Endothelial cell (in vitro differentiated cells): ENCODE results near the gene TPPP3. TPM values are rescaled to one million over a fixed set of nuclear protein-coding genes. Genes with fewer than 3 reads are reported as not detected.

ENCODE experiments used
- DNase-seq: peaks from one replicate; pipeline ENCODE4 v3.0.0; 2021; ENCODE audit warnings: low spot score
- H3K27ac Mint-ChIP-seq: one replicate; pipeline ENCODE4 v1.8.0; 2021; ENCODE audit warnings: mixed read lengths, inconsistent platforms; ENCODE audit not compliant: unreplicated experiment
- H3K27me3 Mint-ChIP-seq: one replicate; pipeline ENCODE4 v1.8.0; 2021; ENCODE audit warnings: mild to moderate bottlenecking, moderate library complexity, mixed read lengths, inconsistent platforms; ENCODE audit not compliant: unreplicated experiment
- H3K36me3 Mint-ChIP-seq: one replicate; pipeline ENCODE4 v1.8.0; 2021; ENCODE audit warnings: mild to moderate bottlenecking, low read depth, mixed read lengths, inconsistent platforms; ENCODE audit not compliant: unreplicated experiment
- H3K4me1 Mint-ChIP-seq: one replicate; pipeline ENCODE4 v1.8.0; 2021; ENCODE audit warnings: mild to moderate bottlenecking, mixed read lengths, inconsistent platforms; ENCODE audit not compliant: unreplicated experiment
- H3K4me3 Mint-ChIP-seq: one replicate; pipeline ENCODE4 v1.8.0; 2021; ENCODE audit warnings: mild to moderate bottlenecking, mixed read lengths, inconsistent platforms; ENCODE audit not compliant: unreplicated experiment
- H3K9me3 Mint-ChIP-seq: one replicate; pipeline ENCODE4 v1.8.0; 2021; ENCODE audit warnings: mixed read lengths, inconsistent platforms; ENCODE audit not compliant: unreplicated experiment
- total RNA-seq: library from RNA; stranded (reverse); fragmentation: NEBNext Ultra II Directional; extraction: Animal tissue kit (Norgen Biotek cat#: 25700); gene quantifications from one replicate; pipeline ENCODE4 v1.2.1, GENCODE V29; 2021; ENCODE audit not compliant: unreplicated experiment
- TF ChIP-seq, protein P1 (sequence below): fragments of 200-600 bp; sonication (generic); IDR thresholded peaks from one replicate; pipeline ENCODE4 v1.5.0; 2021; ENCODE audit warnings: antibody characterized with exemption; ENCODE audit not compliant: unreplicated experiment

Gene TPPP3
- total RNA-seq, 1 donor from 2014 or later: 1.1 TPM

DNA sequence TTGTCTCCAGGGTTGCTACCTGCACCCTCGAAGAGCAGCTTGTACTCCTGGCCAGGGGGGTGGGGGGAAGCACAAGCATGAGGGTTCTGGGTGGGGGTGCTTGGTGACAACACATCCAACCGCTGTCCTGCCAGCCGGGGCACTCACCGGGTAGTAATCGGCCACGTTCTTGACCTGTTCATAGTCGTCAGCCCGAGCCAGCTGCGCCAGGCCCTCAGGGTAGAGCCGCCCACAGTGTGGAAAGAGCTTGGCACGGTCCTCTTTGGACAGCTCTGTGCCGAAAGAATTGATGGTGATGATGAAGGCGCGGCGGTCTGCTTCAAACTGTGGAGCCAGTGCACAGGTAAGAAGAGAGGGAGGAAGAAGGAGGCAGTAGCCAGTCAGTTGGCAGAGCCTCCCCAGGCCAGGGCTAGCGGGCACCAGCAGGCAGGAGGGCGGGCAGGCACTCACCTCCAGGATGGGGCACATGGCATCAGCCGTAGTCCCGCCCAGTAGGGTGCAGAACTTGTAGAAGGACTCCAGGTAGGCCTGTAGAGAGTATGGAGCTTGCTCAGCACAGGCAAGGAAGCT lies 45.6 kb upstream of the TPPP3 start:
- Mint-ChIP-seq H3K9me3 (no peaks in the 10 kb centered on the region), H3K4me1 (peaks cover 7% of the 10 kb centered on the region), H3K27ac (no peak overlapping the region), H3K27me3 (peaks cover 20% of the 10 kb centered on the region), H3K4me3 (peak overlapping the region; percentile 59), H3K36me3 (peaks cover 27% of the 10 kb centered on the region)
- TF ChIP-seq, protein P1, sequence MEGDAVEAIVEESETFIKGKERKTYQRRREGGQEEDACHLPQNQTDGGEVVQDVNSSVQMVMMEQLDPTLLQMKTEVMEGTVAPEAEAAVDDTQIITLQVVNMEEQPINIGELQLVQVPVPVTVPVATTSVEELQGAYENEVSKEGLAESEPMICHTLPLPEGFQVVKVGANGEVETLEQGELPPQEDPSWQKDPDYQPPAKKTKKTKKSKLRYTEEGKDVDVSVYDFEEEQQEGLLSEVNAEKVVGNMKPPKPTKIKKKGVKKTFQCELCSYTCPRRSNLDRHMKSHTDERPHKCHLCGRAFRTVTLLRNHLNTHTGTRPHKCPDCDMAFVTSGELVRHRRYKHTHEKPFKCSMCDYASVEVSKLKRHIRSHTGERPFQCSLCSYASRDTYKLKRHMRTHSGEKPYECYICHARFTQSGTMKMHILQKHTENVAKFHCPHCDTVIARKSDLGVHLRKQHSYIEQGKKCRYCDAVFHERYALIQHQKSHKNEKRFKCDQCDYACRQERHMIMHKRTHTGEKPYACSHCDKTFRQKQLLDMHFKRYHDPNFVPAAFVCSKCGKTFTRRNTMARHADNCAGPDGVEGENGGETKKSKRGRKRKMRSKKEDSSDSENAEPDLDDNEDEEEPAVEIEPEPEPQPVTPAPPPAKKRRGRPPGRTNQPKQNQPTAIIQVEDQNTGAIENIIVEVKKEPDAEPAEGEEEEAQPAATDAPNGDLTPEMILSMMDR: no peak
- no peak for DNase-seq

DNA sequence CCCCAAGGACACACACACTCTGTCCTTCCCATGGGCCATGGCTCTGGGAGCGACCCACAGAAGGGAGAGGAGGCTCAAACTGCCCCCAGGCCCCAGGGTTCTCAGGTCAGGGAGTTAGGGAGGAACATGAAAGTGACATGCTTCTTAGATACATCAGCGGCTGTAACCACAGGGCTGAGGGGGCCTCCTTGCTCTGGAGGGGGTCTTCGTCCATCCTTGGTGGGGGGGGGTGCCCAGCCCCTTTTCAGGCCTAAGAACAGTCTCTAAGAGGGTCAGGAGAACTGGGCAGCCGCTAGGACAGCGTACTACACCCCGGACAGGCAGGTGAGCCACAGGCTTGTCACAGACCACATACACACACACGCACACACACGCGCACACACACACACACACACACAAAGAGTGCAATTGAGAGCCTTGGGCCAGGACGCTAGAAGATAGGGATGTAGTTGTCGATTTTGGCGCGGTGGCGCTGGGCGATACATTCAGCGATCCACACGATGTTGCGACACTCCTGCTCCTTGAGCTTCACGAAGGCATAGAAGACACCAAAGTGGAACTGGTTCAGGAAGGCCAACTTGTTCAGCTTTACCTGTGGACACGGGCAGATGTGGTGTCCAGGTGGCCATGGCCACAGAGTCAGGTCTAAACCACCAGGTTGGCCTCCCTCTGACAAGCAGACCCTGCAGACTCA lies 44.9 kb upstream of the TPPP3 start:
- Mint-ChIP-seq H3K4me1 (peaks cover 9% of the 10 kb centered on the region), H3K27me3 (peaks cover 23% of the 10 kb centered on the region), H3K27ac (peak overlapping the region; percentile 24), H3K36me3 (peaks cover 27% of the 10 kb centered on the region), H3K9me3 (no peaks in the 10 kb centered on the region), H3K4me3 (peak overlapping the region; percentile 59)
- TF ChIP-seq, protein P1: no peak
- no peak for DNase-seq

DNA sequence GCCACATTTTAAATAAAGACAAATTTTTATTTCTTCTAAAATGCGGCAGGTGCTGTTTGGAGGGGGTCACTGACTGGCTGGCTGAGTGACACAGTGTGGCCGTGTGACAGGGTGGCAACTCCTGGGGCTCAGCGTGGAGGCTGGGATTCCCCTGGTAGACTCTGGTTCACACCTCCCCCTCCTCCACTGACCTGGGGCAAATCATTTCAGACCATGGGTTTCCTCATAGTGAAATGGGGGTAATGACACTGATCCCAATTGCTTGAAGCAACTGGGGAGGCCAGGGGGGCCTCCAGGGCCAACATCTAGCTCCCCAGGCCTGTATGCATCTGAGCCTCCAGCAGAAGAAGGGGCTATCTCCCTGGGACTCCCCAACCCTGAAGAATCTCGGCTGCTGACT lies 44.2 kb upstream of the TPPP3 start:
- DNase-seq: no peak
- TF ChIP-seq, protein P1: no peak
- H3K9me3 Mint-ChIP-seq: no peaks in the 10 kb centered on the region

DNA sequence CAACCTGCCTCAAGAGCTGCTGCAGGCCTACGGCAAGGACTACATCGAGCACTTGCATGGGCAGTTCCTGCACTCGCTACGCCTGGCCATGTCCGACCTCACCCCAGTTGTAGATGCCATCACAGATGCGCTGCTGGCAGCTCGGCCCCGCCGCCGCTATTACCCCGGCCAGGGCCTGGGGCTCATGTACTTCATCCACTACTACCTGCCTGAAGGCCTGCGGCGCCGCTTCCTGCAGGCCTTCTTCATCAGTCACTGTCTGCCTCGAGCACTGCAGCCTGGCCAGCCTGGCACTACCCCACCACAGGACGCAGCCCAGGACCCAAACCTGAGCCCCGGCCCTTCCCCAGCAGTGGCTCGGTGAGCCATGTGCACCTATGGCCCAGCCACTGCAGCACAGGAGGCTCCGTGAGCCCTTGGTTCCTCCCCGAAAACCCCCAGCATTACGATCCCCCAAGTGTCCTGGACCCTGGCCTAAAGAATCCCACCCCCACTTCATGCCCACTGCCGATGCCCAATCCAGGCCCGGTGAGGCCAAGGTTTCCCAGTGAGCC lies 43.4 kb upstream of the TPPP3 start:
- H3K27ac Mint-ChIP-seq: no peak overlapping the region
- peaks cover 25% of the 10 kb centered on the region for H3K27me3 Mint-ChIP-seq
- H3K9me3 Mint-ChIP-seq: no peaks in the 10 kb centered on the region
- H3K36me3 Mint-ChIP-seq: peaks cover 23% of the 10 kb centered on the region
- peak overlapping the region; percentile 32 for H3K4me3 Mint-ChIP-seq
- TF ChIP-seq, protein P1: no peak
- H3K4me1 Mint-ChIP-seq: peaks cover 17% of the 10 kb centered on the region
- no peak for DNase-seq

More for the DNA sequence above, 44.2 kb upstream of the TPPP3 start:
- H3K36me3 Mint-ChIP-seq: peaks cover 27% of the 10 kb centered on the region
- H3K27me3 Mint-ChIP-seq: peaks cover 24% of the 10 kb centered on the region
- H3K27ac Mint-ChIP-seq: no peak overlapping the region
- no peak overlapping the region for H3K4me3 Mint-ChIP-seq
- H3K4me1 Mint-ChIP-seq: peaks cover 13% of the 10 kb centered on the region

DNA sequence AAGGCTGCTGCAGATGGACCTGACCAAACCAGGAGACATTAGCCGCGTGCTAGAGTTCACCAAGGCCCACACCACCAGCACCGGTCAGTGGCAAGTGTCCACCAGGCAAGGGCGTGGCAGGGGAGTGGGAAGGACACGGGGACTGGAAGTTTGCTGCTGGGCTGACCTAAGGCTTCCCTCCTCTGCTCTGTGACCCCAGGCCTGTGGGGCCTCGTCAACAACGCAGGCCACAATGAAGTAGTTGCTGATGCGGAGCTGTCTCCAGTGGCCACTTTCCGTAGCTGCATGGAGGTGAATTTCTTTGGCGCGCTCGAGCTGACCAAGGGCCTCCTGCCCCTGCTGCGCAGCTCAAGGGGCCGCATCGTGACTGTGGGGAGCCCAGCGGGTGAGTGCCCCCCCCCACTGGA lies 42.5 kb upstream of the TPPP3 start:
- Mint-ChIP-seq H3K4me3 (no peak overlapping the region), H3K9me3 (no peaks in the 10 kb centered on the region), H3K27me3 (peaks cover 23% of the 10 kb centered on the region), H3K36me3 (peaks cover 22% of the 10 kb centered on the region), H3K4me1 (peaks cover 20% of the 10 kb centered on the region), H3K27ac (no peak overlapping the region)
- TF ChIP-seq, protein P1: no peak
- no peak for DNase-seq
